Cardiac fibroblast (primary cell): Measurements from ENCODE around the gene TMEM45A.

ENCODE experiments used
- DNase-seq, 2 donors: peaks; one replicate each; pipeline versions ENCODE4 v3.0.0 to v3.0.0-alpha.2; 2010; ENCODE audit warnings: low read depth in 2 of 2
- H3K4me3 ChIP-seq, 2 donors: replicated peaks in 1 of 2; 1 replicate in 1 of 2; 2 replicates in 1 of 2; pipeline ENCODE4 v1.5.1; 2011; ENCODE audit warnings: low read depth in 2 of 2, low read length in 2 of 2, mild to moderate bottlenecking in 2 of 2, moderate library complexity in 1 of 2
- TF ChIP-seq, protein P1 (sequence below): IDR thresholded peaks from one replicate; pipeline ENCODE4 v1.5.1; 2011; ENCODE audit warnings: low read depth, mild to moderate bottlenecking, low read length, inconsistent platforms

The TMEM45A gene

DNA sequence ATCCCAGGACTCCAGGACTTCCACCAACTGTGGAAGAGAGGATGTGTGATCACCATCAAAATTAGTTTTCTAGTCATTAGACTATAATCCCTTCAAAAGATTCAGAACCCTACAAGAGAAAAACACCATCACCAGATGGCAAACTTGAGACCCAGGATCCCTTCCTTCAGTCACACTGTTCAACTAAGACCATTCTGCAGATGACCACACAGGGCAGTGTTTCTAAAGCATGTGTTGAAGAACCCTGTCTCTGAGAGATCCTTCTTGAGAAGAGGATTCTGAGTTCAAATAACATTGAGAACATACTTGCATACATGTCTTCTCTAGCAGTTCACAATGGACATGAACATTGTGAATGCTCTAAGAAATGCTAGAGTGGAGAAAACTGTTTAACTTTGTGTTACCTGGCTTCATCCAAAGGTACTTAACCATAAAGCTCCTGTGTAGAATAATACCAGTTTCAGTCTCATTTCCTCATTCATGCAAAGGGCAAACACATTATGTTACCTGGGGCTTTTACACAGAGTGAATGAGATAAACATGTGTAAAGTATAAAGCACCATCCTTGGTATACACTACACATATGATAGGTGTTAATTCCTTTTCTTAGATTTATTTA, 114.6 kb downstream of the TMEM45A start:
- no peak for DNase-seq
- TF ChIP-seq, protein P1, sequence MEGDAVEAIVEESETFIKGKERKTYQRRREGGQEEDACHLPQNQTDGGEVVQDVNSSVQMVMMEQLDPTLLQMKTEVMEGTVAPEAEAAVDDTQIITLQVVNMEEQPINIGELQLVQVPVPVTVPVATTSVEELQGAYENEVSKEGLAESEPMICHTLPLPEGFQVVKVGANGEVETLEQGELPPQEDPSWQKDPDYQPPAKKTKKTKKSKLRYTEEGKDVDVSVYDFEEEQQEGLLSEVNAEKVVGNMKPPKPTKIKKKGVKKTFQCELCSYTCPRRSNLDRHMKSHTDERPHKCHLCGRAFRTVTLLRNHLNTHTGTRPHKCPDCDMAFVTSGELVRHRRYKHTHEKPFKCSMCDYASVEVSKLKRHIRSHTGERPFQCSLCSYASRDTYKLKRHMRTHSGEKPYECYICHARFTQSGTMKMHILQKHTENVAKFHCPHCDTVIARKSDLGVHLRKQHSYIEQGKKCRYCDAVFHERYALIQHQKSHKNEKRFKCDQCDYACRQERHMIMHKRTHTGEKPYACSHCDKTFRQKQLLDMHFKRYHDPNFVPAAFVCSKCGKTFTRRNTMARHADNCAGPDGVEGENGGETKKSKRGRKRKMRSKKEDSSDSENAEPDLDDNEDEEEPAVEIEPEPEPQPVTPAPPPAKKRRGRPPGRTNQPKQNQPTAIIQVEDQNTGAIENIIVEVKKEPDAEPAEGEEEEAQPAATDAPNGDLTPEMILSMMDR, result no peak
- H3K4me3 ChIP-seq, result no peak overlapping the region

DNA sequence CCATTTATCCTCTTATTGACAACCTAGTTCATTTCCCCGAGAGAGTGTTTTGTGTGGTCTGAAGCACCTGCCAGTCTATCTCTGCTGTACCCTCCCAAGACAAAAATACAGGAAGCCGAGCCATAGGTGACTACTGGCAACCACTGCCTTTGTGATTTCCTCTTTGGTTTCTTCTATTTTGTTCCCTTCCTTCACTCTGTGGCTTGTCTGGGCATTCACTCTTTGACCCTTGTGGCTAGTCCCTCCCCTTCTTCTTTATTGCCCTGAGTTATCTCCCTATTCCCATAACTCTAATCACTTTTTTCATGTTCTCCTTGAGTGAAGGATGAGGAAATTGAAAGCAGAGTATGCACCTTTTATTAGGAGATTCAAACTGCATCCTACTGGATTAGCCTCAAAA, 116.9 kb downstream of the TMEM45A start, which contains the start of gene ADGRG7:
ADGRG7 (plus strand) TSS at position 297 of the 400 bp plus-strand sequence. CDS start 256 bp downstream, outside the sequence.
- DNase-seq, result no peak
- TF ChIP-seq, protein P1, result no peak
- H3K4me3 ChIP-seq, result no peak within 1 kb of the TSS

DNA sequence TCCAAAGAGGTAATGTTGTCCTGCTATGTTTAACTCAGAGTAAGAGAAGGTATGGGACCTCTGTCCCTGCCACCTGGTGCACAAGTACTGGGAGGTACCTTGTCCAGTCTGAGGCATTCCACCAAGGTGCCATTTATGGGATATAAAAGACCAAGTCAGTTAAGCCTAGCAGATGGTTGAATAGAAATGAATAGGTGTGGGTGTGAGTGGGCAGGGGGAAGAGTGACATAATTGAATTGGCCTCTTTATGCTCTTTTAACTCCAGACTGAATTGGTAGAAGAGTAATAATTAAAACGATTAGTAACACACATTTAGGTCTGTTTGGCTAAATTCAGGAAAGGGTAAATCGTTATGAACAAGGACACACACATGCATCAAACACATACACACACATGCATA, 117.5 kb downstream of the TMEM45A start:
- TF ChIP-seq, protein P1, result no peak
- no peak for DNase-seq
- H3K4me3 ChIP-seq, result no peak overlapping the region

DNA sequence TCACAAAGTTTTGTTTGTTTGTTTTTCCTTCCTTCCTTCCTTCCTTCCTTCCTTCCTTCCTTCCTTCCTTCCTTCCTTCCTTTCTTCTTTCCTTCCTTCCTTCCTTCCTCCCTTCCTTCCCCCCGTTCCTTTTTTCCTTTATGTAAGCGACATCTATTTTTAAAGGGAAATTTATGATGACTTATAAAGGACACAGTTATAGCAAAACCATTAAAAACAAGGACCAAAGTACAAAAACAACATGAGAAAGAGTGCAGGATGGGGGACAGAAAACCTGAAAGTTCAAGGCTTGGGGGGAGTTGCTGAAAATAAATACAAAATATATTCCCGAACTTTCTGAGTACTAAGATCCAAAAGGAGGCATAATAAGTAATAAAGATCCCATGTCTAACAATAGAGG, 118.8 kb downstream of the TMEM45A start:
- DNase-seq, result no peak
- no peak overlapping the region for H3K4me3 ChIP-seq
- TF ChIP-seq, protein P1, result no peak

DNA sequence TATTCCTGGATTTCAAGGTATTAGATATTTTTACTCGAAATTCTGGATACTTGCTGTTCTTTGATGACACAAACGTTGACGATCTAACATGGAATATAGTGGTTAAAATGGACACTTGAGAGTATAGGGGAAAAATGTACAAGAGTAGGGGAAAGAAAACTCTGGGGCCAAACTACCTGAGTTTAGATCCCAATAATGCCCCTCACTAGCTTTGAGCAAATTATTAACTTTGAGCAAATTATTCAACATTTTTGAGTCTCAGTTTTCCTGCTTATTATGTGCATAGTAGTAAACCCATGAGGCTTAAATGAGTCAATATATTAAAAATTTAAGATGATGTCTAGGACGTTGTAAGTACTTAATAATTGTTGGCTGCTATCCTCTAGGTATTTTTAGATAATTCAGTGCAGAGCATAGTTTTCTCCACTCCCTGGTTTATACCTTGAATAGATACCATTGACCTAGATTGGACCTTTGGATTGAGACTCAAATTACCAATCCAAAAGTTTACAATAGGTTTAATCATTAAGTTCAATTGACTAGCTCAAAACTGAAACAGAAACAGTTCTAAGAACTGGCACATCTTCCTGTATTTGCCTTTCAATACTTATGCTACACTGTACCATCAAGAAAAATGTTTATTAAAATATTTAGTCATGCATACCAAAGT, 121.4 kb downstream of the TMEM45A start:
- no peak for DNase-seq
- no peak overlapping the region for H3K4me3 ChIP-seq

DNA sequence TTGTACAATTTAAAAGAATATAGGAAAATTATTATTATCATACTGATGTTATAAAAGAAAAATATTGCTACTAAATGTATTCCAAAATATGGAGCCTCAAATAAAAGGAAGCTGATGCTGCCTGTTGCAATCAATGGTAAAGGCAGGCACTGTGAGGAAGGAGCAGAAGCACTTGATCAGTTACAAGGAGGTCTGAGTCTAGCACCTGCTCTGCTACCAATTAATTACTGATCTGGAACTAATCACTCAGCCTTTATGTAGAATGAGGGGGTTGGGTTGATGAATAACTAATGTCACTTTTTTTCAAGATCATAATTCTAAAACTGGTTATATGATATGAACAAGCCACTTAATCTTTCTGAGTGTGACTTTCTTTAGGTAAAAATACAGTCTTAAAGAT, 122.5 kb downstream of the TMEM45A start:
- no peak for DNase-seq
- TF ChIP-seq, protein P1, result no peak
- H3K4me3 ChIP-seq, result no peak overlapping the region

More for the DNA sequence above, 121.4 kb downstream of the TMEM45A start:
- TF ChIP-seq, protein P1, result no peak
